ENCODE measurements around the gene CACNG4.
A peak's percentile ranks its signal among the peaks of the same experiment; 100 is the strongest.

Gene CACNG4

GRCh38 chr17:66945147-66945835, 19.2 kb upstream of the CACNG4 start:
- DNase-seq = no peak

GRCh38 chr17:66946251-66946650, 18.3 kb upstream of the CACNG4 start:
- DNase-seq = no peak

- no peak for DNase-seq
Observed at GRCh38 chr17:66947311-66947710, 17.2 kb upstream of the CACNG4 start.

- DNase-seq = no peak
Observed at GRCh38 chr17:66948061-66948750, 16.3 kb upstream of the CACNG4 start.

- no peak for DNase-seq
Observed at GRCh38 chr17:66949501-66949900, 15.0 kb upstream of the CACNG4 start.

- no peak for DNase-seq
Observed at GRCh38 chr17:66950325-66950724, 14.2 kb upstream of the CACNG4 start.

GRCh38 chr17:66950886-66951604, 13.5 kb upstream of the CACNG4 start:
- no peak for DNase-seq

GRCh38 chr17:66951605-66951953, 12.9 kb upstream of the CACNG4 start:
- no peak for DNase-seq

GRCh38 chr17:66952031-66952524, 12.4 kb upstream of the CACNG4 start:
- DNase-seq = no peak

- DNase-seq = peak; percentile 21
Observed at GRCh38 chr17:66952681-66953629, 11.6 kb upstream of the CACNG4 start.

- peak; percentile 80 for DNase-seq
Observed at GRCh38 chr17:66953630-66954020, 10.9 kb upstream of the CACNG4 start.

GRCh38 chr17:66954632-66955031, 9.9 kb upstream of the CACNG4 start:
- DNase-seq = no peak

GRCh38 chr17:66955821-66956220, 8.7 kb upstream of the CACNG4 start:
- DNase-seq = no peak

- no peak for DNase-seq
Observed at GRCh38 chr17:66956941-66957340, 7.6 kb upstream of the CACNG4 start.

- DNase-seq = no peak
Observed at GRCh38 chr17:66957343-66957742, 7.2 kb upstream of the CACNG4 start.

- DNase-seq = no peak
Observed at GRCh38 chr17:66957951-66958579, 6.4 kb upstream of the CACNG4 start.

GRCh38 chr17:66959641-66960375, 4.7 kb upstream of the CACNG4 start:
- DNase-seq = no peak

GRCh38 chr17:66960613-66961012, 3.9 kb upstream of the CACNG4 start:
- DNase-seq = no peak

- DNase-seq = no peak
Observed at GRCh38 chr17:66963521-66963908, 992 bp upstream of the CACNG4 start.

- peak; percentile 56 for DNase-seq
Observed at GRCh38 chr17:66964930-66965800, 658 bp downstream of the CACNG4 start.

Data from NCI-H2171 (cell line).